HepG2 (cell line): ENCODE results near the gene EPHA1. TPM values are rescaled to one million over a fixed set of nuclear protein-coding genes. Genes with fewer than 3 reads are reported as not detected.
A peak's percentile ranks its signal among the peaks of the same experiment; 100 is the strongest.

ENCODE experiments used
- ATF7 ChIP-seq, 2 experiments: fragments of 450-650 bp in 1 of 2; sonication (generic) in 1 of 2; formaldehyde crosslinking in 1 of 2; IDR thresholded peaks; 2 replicates each; pipeline versions ENCODE4 v1.4.0 to v1.6.1; 2016 to 2020; ENCODE audit warnings: antibody characterized with exemption in 1 of 2, mild to moderate bottlenecking in 1 of 2, missing genetic modification reagents in 1 of 2
- IRX3 ChIP-seq: sonication (generic); formaldehyde crosslinking; IDR thresholded peaks from 2 replicates; pipeline ENCODE4 v1.8.1; 2023; ENCODE audit warnings: mild to moderate bottlenecking, low read depth, missing genetic modification reagents, borderline replicate concordance
- JUNB ChIP-seq: sonication (generic); formaldehyde crosslinking; IDR thresholded peaks from 2 replicates; pipeline ENCODE4 v1.8.0; 2022; ENCODE audit warnings: missing genetic modification reagents, mild to moderate bottlenecking, borderline replicate concordance
- MIER3 ChIP-seq: IDR thresholded peaks from 2 replicates; pipeline ENCODE4 v1.6.1; 2016; ENCODE audit warnings: missing compliant biosample characterization, borderline replicate concordance
- NFIB ChIP-seq: sonication (generic); formaldehyde crosslinking; IDR thresholded peaks from 2 replicates; pipeline ENCODE4 v1.9.0; 2021; ENCODE audit warnings: missing genetic modification reagents, mild to moderate bottlenecking, borderline replicate concordance
- NRL ChIP-seq: sonication (generic); formaldehyde crosslinking; IDR thresholded peaks from 2 replicates; pipeline ENCODE4 v1.5.0; 2020; ENCODE audit warnings: missing genetic modification reagents, mild to moderate bottlenecking, moderate library complexity, borderline replicate concordance
- SMAD1 ChIP-seq: sonication (generic); formaldehyde crosslinking; IDR thresholded peaks from 2 replicates; pipeline ENCODE4 v1.4.0; 2020; ENCODE audit warnings: missing genetic modification reagents, low read depth, mild to moderate bottlenecking, borderline replicate concordance
- SMARCE1 ChIP-seq: fragments of 450-650 bp; IDR thresholded peaks from 2 replicates; pipeline ENCODE4 v1.6.1; 2017; ENCODE audit warnings: borderline replicate concordance
- STAG1 ChIP-seq: sonication (generic); formaldehyde crosslinking; IDR thresholded peaks from 2 replicates; pipeline ENCODE4 v1.4.0; 2020; ENCODE audit warnings: missing genetic modification reagents
- XRCC5 ChIP-seq: fragments of 200-400 bp; formaldehyde crosslinking; optimal IDR thresholded peaks from 2 replicates; pipeline ENCODE3; 2017; ENCODE audit warnings: mild to moderate bottlenecking, low read length
- YEATS2 ChIP-seq: sonication (generic); formaldehyde crosslinking; IDR thresholded peaks from 2 replicates; pipeline ENCODE4 v1.4.0; 2020; ENCODE audit warnings: missing genetic modification reagents, borderline replicate concordance
- ZNF138 ChIP-seq: sonication (generic); formaldehyde crosslinking; IDR thresholded peaks from 2 replicates; pipeline ENCODE4 v1.5.0; 2020; ENCODE audit warnings: mild to moderate bottlenecking, low read depth, missing genetic modification reagents
- ZNF207 ChIP-seq: fragments of 450-650 bp; IDR thresholded peaks from 2 replicates; pipeline ENCODE4 v1.6.1; 2016; ENCODE audit warnings: antibody characterized with exemption, borderline replicate concordance
- ZNF333 ChIP-seq: sonication (generic); formaldehyde crosslinking; IDR thresholded peaks from 2 replicates; pipeline ENCODE4 v1.4.0; 2020; ENCODE audit warnings: mild to moderate bottlenecking, missing genetic modification reagents, borderline replicate concordance
- ZNF558 ChIP-seq: sonication (generic); formaldehyde crosslinking; IDR thresholded peaks from 2 replicates; pipeline ENCODE4 v1.9.0; 2022; ENCODE audit warnings: mild to moderate bottlenecking, missing genetic modification reagents, borderline replicate concordance
- ZNF563 ChIP-seq: sonication (generic); formaldehyde crosslinking; IDR thresholded peaks from 2 replicates; pipeline ENCODE4 v1.8.0; 2022; ENCODE audit warnings: mild to moderate bottlenecking, moderate library complexity, missing genetic modification reagents
- ZNF670 ChIP-seq: sonication (generic); formaldehyde crosslinking; IDR thresholded peaks from 2 replicates; pipeline ENCODE4 v1.8.0; 2022; ENCODE audit warnings: mild to moderate bottlenecking, missing genetic modification reagents, borderline replicate concordance
- ZNF878 ChIP-seq: sonication (generic); formaldehyde crosslinking; IDR thresholded peaks from 2 replicates; pipeline ENCODE4 v1.8.1; 2023; ENCODE audit warnings: mild to moderate bottlenecking, missing genetic modification reagents, moderate library complexity
- polyA plus RNA-seq, 8 experiments: library from polyadenylated mRNA; depleted of rRNA in 3 of 8; stranded (reverse) in 7 of 8; unstranded in 1 of 8; fragments of >200 nt; fragmentation: Illumina TruSeq in 4 of 8; extraction: Trizol in 4 of 8; gene quantifications; 2 replicates each; pipeline versions ENCODE4 v1.2.1 to v1.2.3, GENCODE V29; 2011 to 2016; ENCODE audit warnings: low read depth in 4 of 8, missing spikeins in 1 of 8, mixed read lengths in 1 of 8; ENCODE audit not compliant: insufficient read depth in 1 of 8
- total RNA-seq, 5 experiments: library from RNA; depleted of rRNA; stranded (reverse); fragments of >200 nt; fragmentation: Illumina TruSeq; extraction: Trizol; gene quantifications; 2 replicates each; pipeline ENCODE4 v1.2.3, GENCODE V29; 2016; ENCODE audit warnings: low read depth in 1 of 5
- TF ChIP-seq, protein P1 (sequence below): sonication (generic); formaldehyde crosslinking; IDR thresholded peaks from 2 replicates; pipeline ENCODE4 v1.4.0; 2020; ENCODE audit warnings: missing genetic modification reagents
- TF ChIP-seq, protein P2 (sequence below): sonication (generic); formaldehyde crosslinking; IDR thresholded peaks from 2 replicates; pipeline ENCODE4 v1.4.0; 2020; ENCODE audit warnings: missing genetic modification reagents
- TF ChIP-seq, protein P3 (sequence below): IDR thresholded peaks from 2 replicates; pipeline ENCODE4 v1.6.1; 2016; ENCODE audit warnings: mild to moderate bottlenecking, missing biosample characterization, missing genetic modification reagents
- TF ChIP-seq, protein P4 (sequence below): sonication (generic); formaldehyde crosslinking; IDR thresholded peaks from 2 replicates; pipeline ENCODE4 v1.8.0; 2022; ENCODE audit warnings: mild to moderate bottlenecking, missing genetic modification reagents, moderate library complexity
- TF ChIP-seq, protein P5 (sequence below): sonication (generic); formaldehyde crosslinking; IDR thresholded peaks from 2 replicates; pipeline ENCODE4 v1.4.0; 2020; ENCODE audit warnings: mild to moderate bottlenecking, missing genetic modification reagents
- TF ChIP-seq, protein P6 (sequence below): sonication (generic); formaldehyde crosslinking; IDR thresholded peaks from 2 replicates; pipeline ENCODE4 v1.5.0; 2020; ENCODE audit warnings: mild to moderate bottlenecking, low read depth, missing genetic modification reagents, borderline replicate concordance

The EPHA1 gene
- total and polyA plus RNA-seq, 2 of the 13 experiments (the other 11 are each of a cell fraction or from before 2014, with no cell fraction given): 4.6 to 17.1 TPM

DNA sequence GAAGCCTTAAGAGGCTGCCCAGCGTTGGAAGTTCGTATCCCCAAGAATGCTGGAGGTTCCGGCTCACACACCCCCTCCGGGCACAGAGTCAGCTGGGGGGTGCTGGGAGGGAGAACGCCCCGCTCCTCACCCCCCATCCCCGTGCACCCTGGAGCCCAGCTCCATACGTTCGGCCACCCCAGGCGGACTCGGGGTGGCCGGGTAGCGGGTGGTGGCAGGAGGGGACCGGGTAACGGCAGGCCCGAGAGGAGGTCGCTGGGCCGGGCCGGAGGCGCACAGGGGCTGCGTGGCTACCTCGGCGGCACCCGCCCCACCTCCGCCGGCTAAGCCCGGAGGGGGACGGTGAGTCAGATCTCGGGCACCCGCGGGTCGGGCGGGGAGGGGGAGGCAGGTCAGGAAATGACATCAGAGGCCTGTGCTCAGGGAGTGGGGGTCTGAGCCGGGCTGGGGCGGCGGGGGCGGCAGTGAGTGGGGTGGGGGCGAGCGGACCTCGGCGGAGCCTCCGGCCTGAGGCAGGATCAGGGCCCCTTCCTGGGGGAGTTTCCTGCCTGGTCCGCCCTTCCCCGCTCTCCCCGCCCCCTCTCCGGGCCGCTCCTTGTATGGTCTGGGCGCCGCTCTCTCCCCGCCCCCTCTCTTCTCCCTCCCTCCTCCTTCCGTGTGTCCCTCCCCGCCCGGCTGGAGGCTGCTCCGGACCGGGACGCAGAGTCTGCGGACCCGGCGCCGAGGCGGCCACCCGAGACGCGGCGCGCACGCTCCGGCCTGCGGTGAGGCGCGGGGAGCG lies 27.8 kb downstream of the EPHA1 start, which contains the start of gene ZYX (continued):
- TF ChIP-seq, protein P1, sequence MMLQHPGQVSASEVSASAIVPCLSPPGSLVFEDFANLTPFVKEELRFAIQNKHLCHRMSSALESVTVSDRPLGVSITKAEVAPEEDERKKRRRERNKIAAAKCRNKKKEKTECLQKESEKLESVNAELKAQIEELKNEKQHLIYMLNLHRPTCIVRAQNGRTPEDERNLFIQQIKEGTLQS: peak; percentile 82
- TF ChIP-seq ZNF878 (no peak), YEATS2 (CRISPR knock-in tag) (no peak), SMAD1 (0 out of 2 replicates have a peak, but pooled peaks have one; percentile 40), ZNF207 (no peak), NFIB (CRISPR knock-in tag) (no peak), IRX3 (CRISPR knock-in tag) (0 out of 2 replicates have a peak, but pooled peaks have one; percentile 16), MIER3 (CRISPR knock-in tag) (no peak), ATF7 (IDR thresholded peaks at IDR 0.05) (no peak), ATF7 (CRISPR knock-in tag; IDR thresholded peaks at IDR 0.05) (no peak), XRCC5 (peak; percentile 13), ZNF670 (CRISPR knock-in tag) (0 out of 2 replicates have a peak, but pooled peaks have one; percentile 14), ZNF333 (CRISPR knock-in tag) (peak; percentile 92; the same call in 1 of the 2 replicates), ZNF558 (CRISPR knock-in tag) (no peak), ZNF138 (no peak), SMARCE1 (no peak), ZNF563 (peak; percentile 96), JUNB (peak; percentile 37; the same call in 1 of the 2 replicates), STAG1 (CRISPR knock-in tag) (no peak), NRL (CRISPR knock-in tag) (0 out of 2 replicates have a peak, but pooled peaks have one; percentile 6)
- TF ChIP-seq, protein P2, sequence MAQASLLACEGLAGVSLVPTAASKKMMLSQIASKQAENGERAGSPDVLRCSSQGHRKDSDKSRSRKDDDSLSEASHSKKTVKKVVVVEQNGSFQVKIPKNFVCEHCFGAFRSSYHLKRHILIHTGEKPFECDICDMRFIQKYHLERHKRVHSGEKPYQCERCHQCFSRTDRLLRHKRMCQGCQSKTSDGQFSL (CRISPR knock-in tag): no peak
- TF ChIP-seq, protein P3, sequence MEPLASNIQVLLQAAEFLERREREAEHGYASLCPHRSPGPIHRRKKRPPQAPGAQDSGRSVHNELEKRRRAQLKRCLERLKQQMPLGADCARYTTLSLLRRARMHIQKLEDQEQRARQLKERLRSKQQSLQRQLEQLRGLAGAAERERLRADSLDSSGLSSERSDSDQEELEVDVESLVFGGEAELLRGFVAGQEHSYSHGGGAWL (CRISPR knock-in tag): peak; percentile 32; the same call in 1 of the 2 replicates
- TF ChIP-seq, protein P4, sequence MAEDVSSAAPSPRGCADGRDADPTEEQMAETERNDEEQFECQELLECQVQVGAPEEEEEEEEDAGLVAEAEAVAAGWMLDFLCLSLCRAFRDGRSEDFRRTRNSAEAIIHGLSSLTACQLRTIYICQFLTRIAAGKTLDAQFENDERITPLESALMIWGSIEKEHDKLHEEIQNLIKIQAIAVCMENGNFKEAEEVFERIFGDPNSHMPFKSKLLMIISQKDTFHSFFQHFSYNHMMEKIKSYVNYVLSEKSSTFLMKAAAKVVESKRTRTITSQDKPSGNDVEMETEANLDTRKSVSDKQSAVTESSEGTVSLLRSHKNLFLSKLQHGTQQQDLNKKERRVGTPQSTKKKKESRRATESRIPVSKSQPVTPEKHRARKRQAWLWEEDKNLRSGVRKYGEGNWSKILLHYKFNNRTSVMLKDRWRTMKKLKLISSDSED (CRISPR knock-in tag): no peak
- TF ChIP-seq, protein P5, sequence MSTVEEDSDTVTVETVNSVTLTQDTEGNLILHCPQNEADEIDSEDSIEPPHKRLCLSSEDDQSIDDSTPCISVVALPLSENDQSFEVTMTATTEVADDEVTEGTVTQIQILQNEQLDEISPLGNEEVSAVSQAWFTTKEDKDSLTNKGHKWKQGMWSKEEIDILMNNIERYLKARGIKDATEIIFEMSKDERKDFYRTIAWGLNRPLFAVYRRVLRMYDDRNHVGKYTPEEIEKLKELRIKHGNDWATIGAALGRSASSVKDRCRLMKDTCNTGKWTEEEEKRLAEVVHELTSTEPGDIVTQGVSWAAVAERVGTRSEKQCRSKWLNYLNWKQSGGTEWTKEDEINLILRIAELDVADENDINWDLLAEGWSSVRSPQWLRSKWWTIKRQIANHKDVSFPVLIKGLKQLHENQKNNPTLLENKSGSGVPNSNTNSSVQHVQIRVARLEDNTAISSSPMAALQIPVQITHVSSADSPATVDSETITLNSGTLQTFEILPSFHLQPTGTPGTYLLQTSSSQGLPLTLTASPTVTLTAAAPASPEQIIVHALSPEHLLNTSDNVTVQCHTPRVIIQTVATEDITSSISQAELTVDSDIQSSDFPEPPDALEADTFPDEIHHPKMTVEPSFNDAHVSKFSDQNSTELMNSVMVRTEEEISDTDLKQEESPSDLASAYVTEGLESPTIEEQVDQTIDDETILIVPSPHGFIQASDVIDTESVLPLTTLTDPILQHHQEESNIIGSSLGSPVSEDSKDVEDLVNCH (CRISPR knock-in tag): no peak
- TF ChIP-seq, protein P6, sequence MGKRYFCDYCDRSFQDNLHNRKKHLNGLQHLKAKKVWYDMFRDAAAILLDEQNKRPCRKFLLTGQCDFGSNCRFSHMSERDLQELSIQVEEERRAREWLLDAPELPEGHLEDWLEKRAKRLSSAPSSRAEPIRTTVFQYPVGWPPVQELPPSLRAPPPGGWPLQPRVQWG: no peak
